H9 (cell line): ENCODE data around the gene MYEF2. TPM values are rescaled to one million over a fixed set of nuclear protein-coding genes. Genes with fewer than 3 reads are reported as not detected.
A peak's percentile ranks its signal among the peaks of the same experiment; 100 is the strongest.

Experiments
- DNase-seq: peaks from one replicate; pipeline ENCODE4 v3.0.0-alpha.2; 2017
- H2AFZ ChIP-seq: one replicate; pipeline ENCODE4 v1.6.1; 2013; ENCODE audit warnings: mild to moderate bottlenecking, low read length, control low read depth, moderate library complexity
- H2AK5ac ChIP-seq: 2 replicates; pipeline ENCODE4 v1.6.1; 2013; ENCODE audit warnings: low read length, control low read depth, mixed read lengths; ENCODE audit not compliant: insufficient read length
- H2BK120ac ChIP-seq: one replicate; pipeline ENCODE4 v1.6.1; 2013; ENCODE audit warnings: low read depth, mild to moderate bottlenecking, low read length, control low read depth, inconsistent platforms; ENCODE audit not compliant: poor library complexity, severe bottlenecking
- H2BK12ac ChIP-seq: 2 replicates; pipeline ENCODE4 v1.6.1; 2013; ENCODE audit warnings: low read length, control low read depth, mixed read lengths, low read depth; ENCODE audit not compliant: insufficient read length
- H2BK15ac ChIP-seq: 2 replicates; pipeline ENCODE4 v1.6.1; 2013; ENCODE audit warnings: low read depth, low read length, control low read depth
- H2BK20ac ChIP-seq: one replicate; pipeline ENCODE4 v1.6.1; 2013; ENCODE audit warnings: low read depth, mild to moderate bottlenecking, low read length, control low read depth, inconsistent platforms; ENCODE audit not compliant: poor library complexity, severe bottlenecking
- H2BK5ac ChIP-seq: 2 replicates; pipeline ENCODE4 v1.6.1; 2013; ENCODE audit warnings: low read length, control low read depth, mixed read lengths; ENCODE audit not compliant: insufficient read length
- H3K14ac ChIP-seq: 2 replicates; pipeline ENCODE4 v1.6.1; 2013; ENCODE audit warnings: low read length, control low read depth; ENCODE audit not compliant: insufficient read depth
- H3K18ac ChIP-seq: 2 replicates; pipeline ENCODE4 v1.6.1; 2013; ENCODE audit warnings: low read depth, mild to moderate bottlenecking, mixed read lengths, low read length, control low read depth; ENCODE audit not compliant: insufficient read length
- H3K23ac ChIP-seq: 2 replicates; pipeline ENCODE4 v1.6.1; 2013; ENCODE audit warnings: low read length, control low read depth, mixed read lengths, low read depth; ENCODE audit not compliant: insufficient read length
- H3K23me2 ChIP-seq: 2 replicates; pipeline ENCODE4 v1.6.1; 2013; ENCODE audit warnings: low read depth, mild to moderate bottlenecking, mixed read lengths, low read length, control low read depth; ENCODE audit not compliant: insufficient read length, poor library complexity, severe bottlenecking
- H3K27ac ChIP-seq: 2 replicates; pipeline ENCODE4 v1.5.1; 2013; ENCODE audit warnings: low read length, control low read depth, mixed read lengths, low read depth; ENCODE audit not compliant: insufficient read length
- H3K27me3 ChIP-seq: 2 replicates; pipeline ENCODE4 v1.6.1; 2013; ENCODE audit warnings: low read length, control low read depth, inconsistent platforms; ENCODE audit not compliant: insufficient read depth
- H3K4ac ChIP-seq: 2 replicates; pipeline ENCODE4 v1.6.1; 2013; ENCODE audit warnings: low read depth, mild to moderate bottlenecking, control low read depth, inconsistent platforms, low read length, moderate library complexity
- H3K4me1 ChIP-seq: 2 replicates; pipeline ENCODE4 v1.6.1; 2013; ENCODE audit warnings: low read length, control low read depth, inconsistent platforms; ENCODE audit not compliant: insufficient read depth
- H3K4me2 ChIP-seq: 2 replicates; pipeline ENCODE4 v1.6.1; 2013; ENCODE audit warnings: low read length, control low read depth, mixed read lengths; ENCODE audit not compliant: insufficient read length, insufficient read depth
- H3K56ac ChIP-seq: 2 replicates; pipeline ENCODE4 v1.6.1; 2013; ENCODE audit warnings: low read depth, mild to moderate bottlenecking, mixed read lengths, low read length, control low read depth; ENCODE audit not compliant: insufficient read length
- H3K79me1 ChIP-seq: 2 replicates; pipeline ENCODE4 v1.6.1; 2013; ENCODE audit warnings: low read depth, mild to moderate bottlenecking, moderate library complexity, low read length, control low read depth, inconsistent platforms; ENCODE audit not compliant: insufficient read depth, poor library complexity, severe bottlenecking
- H3K79me2 ChIP-seq: 2 replicates; pipeline ENCODE4 v1.6.1; 2013; ENCODE audit warnings: low read length, control low read depth, inconsistent platforms; ENCODE audit not compliant: insufficient read depth
- H3K9ac ChIP-seq: 2 replicates; pipeline ENCODE4 v1.6.1; 2013; ENCODE audit warnings: low read length, control low read depth, mixed read lengths; ENCODE audit not compliant: insufficient read length; ENCODE audit errors: extremely low read depth
- H3K9me3 ChIP-seq: one replicate; pipeline ENCODE4 v1.6.1; 2013; ENCODE audit warnings: low read depth, low read length, inconsistent platforms; ENCODE audit not compliant: control insufficient read depth
- H3T11ph ChIP-seq: one replicate; pipeline ENCODE4 v1.6.1; 2013; ENCODE audit warnings: mild to moderate bottlenecking, low read length, control low read depth, inconsistent platforms
- H4K20me1 ChIP-seq: one replicate; pipeline ENCODE4 v1.6.1; 2013; ENCODE audit not compliant: control insufficient read depth, insufficient read length, insufficient read depth
- H4K5ac ChIP-seq: 2 replicates; pipeline ENCODE4 v1.6.1; 2013; ENCODE audit warnings: low read depth, mild to moderate bottlenecking, mixed read lengths, low read length, control low read depth; ENCODE audit not compliant: insufficient read length
- H4K8ac ChIP-seq: replicated peaks from 2 replicates; pipeline ENCODE4 v1.6.1; 2013; ENCODE audit warnings: low read length, control low read depth, mixed read lengths, low read depth; ENCODE audit not compliant: insufficient read length
- H4K91ac ChIP-seq: 2 replicates; pipeline ENCODE4 v1.6.1; 2013; ENCODE audit warnings: low read depth, mild to moderate bottlenecking, moderate library complexity, mixed read lengths, low read length, control low read depth; ENCODE audit not compliant: insufficient read length
- H3K27ac Mint-ChIP-seq, 3 experiments: 2 replicates in 2 of 3; 3 replicates in 1 of 3; pipeline ENCODE4 v1.8.0; 2020 to 2021; ENCODE audit warnings: mixed read lengths in 3 of 3, mild to moderate bottlenecking in 1 of 3, moderate library complexity in 1 of 3
- H3K27me3 Mint-ChIP-seq: 2 replicates; pipeline ENCODE4 v1.8.0; 2021; ENCODE audit warnings: low read depth, mild to moderate bottlenecking, moderate library complexity, mixed read lengths
- H3K36me3 Mint-ChIP-seq, 3 experiments: 2 replicates in 2 of 3; 3 replicates in 1 of 3; pipeline ENCODE4 v1.8.0; 2020 to 2021; ENCODE audit warnings: low read depth in 3 of 3, mixed read lengths in 3 of 3; ENCODE audit not compliant: insufficient read depth in 1 of 3
- H3K4me1 Mint-ChIP-seq, 2 experiments: 2 replicates each; pipeline ENCODE4 v1.8.0; 2020; ENCODE audit warnings: mixed read lengths in 2 of 2
- H3K4me3 Mint-ChIP-seq, 2 experiments: 2 replicates in 1 of 2; 3 replicates in 1 of 2; pipeline ENCODE4 v1.8.0; 2020 to 2021; ENCODE audit warnings: mild to moderate bottlenecking in 2 of 2, mixed read lengths in 2 of 2, moderate library complexity in 1 of 2
- H3K9me3 Mint-ChIP-seq, 2 experiments: 2 replicates in 1 of 2; 3 replicates in 1 of 2; pipeline ENCODE4 v1.8.0; 2020; ENCODE audit warnings: mild to moderate bottlenecking in 2 of 2, mixed read lengths in 2 of 2, moderate library complexity in 1 of 2
- CTCF ChIP-seq: fragments of 200-600 bp; sonication (generic); conservative IDR thresholded peaks from 3 replicates; pipeline ENCODE4 v1.8.0; 2021; ENCODE audit warnings: antibody characterized with exemption, mild to moderate bottlenecking
- WGBS: extraction: QIAGEN DNeasy Blood & Tissue Kit; methylation state at CpG from one replicate; pipeline ENCODE4 v1.1.7; 2013; ENCODE audit warnings: missing lambda C conversion rate, low lambda C conversion rate, mixed read lengths; ENCODE audit not compliant: insufficient read length; ENCODE audit errors: extremely low coverage; 5-methylcytosine and 5-hydroxymethylcytosine counted together
- total RNA-seq: library from RNA; stranded (reverse); gene quantifications from 2 replicates; pipeline ENCODE4 v1.2.1, GENCODE V29; 2021

Gene MYEF2
- total RNA-seq, 1 experiment from 2014 or later: 85.2 TPM

GRCh38 chr15:48120745-48121144, 57.4 kb downstream of the MYEF2 start, which contains the start of gene SLC24A5:
Gene SLC24A5, plus strand, starts transcription at chr15:48120990. Its CDS starts 55 bp downstream, at chr15:48121045.
- no peak within 1 kb of the TSS for H2BK12ac ChIP-seq
- no peaks in the 10 kb centered on the region; the same call in 1 of the 2 replicates for H3K27me3 Mint-ChIP-seq
- H4K20me1 ChIP-seq: no peaks in the 10 kb centered on the region
- H2BK5ac ChIP-seq: no peak within 1 kb of the TSS
- WGBS: no CpG with 5 or more reads among the region's 6 CpGs
- no peak within 1 kb of the TSS for H4K91ac ChIP-seq
- no peak within 1 kb of the TSS for H3K23ac ChIP-seq
- DNase-seq: no peak
- no peak for TF ChIP-seq CTCF
- H3K14ac ChIP-seq: no peak within 1 kb of the TSS
- peaks cover 9 to 11% of the 10 kb centered on the region in 2 experiments for H3K4me1 Mint-ChIP-seq
- no peak within 1 kb of the TSS for H3K56ac ChIP-seq
- H3K4me1 ChIP-seq: peaks cover 3% of the 10 kb centered on the region; the same call in 1 of the 2 replicates
- H3K27me3 ChIP-seq: no peaks in the 10 kb centered on the region
- no peak within 1 kb of the TSS for H2BK20ac ChIP-seq
- no peak within 1 kb of the TSS for H3K4ac ChIP-seq
- no peak within 1 kb of the TSS for H3K4me2 ChIP-seq
- H3K27ac Mint-ChIP-seq: peak within 1 kb of the TSS in 2 of 3 experiments; percentile 46 to 56; a peak in 2 of 7 replicates
- no peak within 1 kb of the TSS for H4K8ac ChIP-seq
- no peak within 1 kb of the TSS for H2BK15ac ChIP-seq
- H4K5ac ChIP-seq: no peak within 1 kb of the TSS
- H3K79me1 ChIP-seq: no peaks in the 10 kb centered on the region
- H3K9me3 Mint-ChIP-seq: no peaks in the 10 kb centered on the region
- no peaks in the 10 kb centered on the region for H3K23me2 ChIP-seq
- H3K9me3 ChIP-seq: no peaks in the 10 kb centered on the region
- no peak within 1 kb of the TSS for H3K9ac ChIP-seq
- no peaks in the 10 kb centered on the region for H3K79me2 ChIP-seq
- no peak within 1 kb of the TSS for H2AFZ ChIP-seq
- no peak within 1 kb of the TSS for H3K18ac ChIP-seq
- H3K27ac ChIP-seq: no peak within 1 kb of the TSS
- H3K4me3 Mint-ChIP-seq: no peak within 1 kb of the TSS
- H3K36me3 Mint-ChIP-seq: no peaks in the 10 kb centered on the region
- no peak within 1 kb of the TSS for H2BK120ac ChIP-seq
- H3T11ph ChIP-seq: no peak within 1 kb of the TSS
- no peak within 1 kb of the TSS for H2AK5ac ChIP-seq
